ENCODE results near the gene ATP23.
A peak's percentile ranks its signal among the peaks of the same experiment; 100 is the strongest.

ATP23 gene, protein sequence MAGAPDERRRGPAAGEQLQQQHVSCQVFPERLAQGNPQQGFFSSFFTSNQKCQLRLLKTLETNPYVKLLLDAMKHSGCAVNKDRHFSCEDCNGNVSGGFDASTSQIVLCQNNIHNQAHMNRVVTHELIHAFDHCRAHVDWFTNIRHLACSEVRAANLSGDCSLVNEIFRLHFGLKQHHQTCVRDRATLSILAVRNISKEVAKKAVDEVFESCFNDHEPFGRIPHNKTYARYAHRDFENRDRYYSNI

GRCh38 chr12:57941165-57941894 lies at the start of gene ATP23:
ATP23 (plus strand) TSS chr12:57941567; CDS start chr12:57941702, 135 bp downstream.
- peak; percentile 95 for DNase-seq

DNA sequence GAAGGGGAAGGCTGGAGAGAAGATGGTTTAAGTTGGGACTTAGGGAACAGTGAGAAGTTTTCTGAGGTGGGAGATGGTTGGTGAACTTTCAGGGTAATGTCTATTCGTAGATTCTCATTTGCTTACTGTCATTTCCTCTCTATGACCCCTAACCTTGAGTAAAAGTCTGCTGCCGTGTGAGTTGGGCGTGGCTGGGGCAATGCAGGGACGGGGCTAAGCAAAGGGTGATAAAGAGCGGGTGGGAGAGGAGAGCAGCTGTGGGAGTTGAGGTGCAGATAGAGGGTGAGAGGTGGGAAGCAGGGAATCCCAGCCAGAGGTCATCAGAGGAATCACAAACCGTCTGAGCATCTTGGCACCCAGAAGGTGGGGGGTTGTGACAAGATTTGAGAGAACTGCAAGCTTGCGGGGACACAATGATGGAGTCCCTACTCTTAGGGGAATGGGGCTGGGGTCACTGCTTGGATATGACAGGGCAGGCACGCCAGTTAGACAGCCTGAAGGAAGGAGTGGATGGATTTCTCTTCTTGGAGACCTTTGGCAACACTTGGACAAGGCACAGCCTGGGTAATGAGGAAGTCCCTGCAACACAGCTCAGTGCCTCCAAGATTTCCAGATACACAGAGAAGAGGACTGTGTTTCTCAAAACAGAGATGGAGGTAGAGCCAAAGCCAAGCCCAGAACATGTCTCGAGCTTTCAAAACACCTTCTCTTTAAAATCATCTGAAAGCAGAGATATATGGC lies 49.0 kb upstream of the ATP23 start:
- no peak for DNase-seq

GRCh38 chr12:57893431-57894353 lies 47.7 kb upstream of the ATP23 start:
- DNase-seq, result no peak

DNA sequence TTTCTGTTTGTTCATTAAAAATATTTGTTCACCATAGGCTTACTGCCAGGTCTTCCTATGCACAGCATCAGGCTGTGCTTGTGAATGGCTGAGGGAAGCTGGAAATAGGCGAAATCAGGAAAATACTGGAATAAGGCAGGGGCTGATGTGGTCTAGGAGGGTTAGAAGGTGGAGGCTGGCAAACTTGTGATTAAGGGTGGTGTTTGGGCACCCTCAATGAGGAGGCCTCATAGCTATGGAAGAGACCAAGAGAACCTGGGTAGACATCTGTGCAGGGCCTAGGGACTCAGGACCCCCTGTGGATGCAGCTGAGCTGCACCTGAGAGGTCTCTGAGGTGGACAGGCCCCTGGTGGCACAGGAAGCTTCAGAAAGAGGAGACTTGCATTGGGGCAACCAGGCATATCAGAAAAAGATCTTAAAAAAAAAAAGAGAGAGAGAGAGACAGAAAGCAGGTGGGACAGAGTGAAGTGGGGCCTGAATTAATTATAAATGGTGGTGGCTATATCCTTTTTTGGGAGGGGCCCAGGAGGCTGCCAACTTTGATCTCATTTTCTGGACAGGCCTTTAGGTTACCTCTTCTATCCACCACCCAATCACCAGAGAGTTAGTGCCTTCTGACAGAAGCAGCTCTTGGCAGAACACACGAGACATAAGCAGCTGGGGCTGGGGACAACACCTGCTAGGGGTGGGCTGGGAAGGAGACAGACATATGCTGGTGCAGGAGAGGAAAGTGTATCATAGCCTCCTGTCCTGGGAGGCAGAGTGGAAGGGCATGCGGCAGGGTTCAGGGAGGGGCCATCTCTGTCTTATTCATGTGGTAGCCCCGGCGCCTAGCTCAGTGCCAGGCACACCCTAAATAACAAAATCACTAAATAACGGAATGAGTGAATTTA lies 46.7 kb upstream of the ATP23 start:
- DNase-seq, result no peak

GRCh38 chr12:57895389-57896114 lies 45.8 kb upstream of the ATP23 start:
- no peak for DNase-seq

DNA sequence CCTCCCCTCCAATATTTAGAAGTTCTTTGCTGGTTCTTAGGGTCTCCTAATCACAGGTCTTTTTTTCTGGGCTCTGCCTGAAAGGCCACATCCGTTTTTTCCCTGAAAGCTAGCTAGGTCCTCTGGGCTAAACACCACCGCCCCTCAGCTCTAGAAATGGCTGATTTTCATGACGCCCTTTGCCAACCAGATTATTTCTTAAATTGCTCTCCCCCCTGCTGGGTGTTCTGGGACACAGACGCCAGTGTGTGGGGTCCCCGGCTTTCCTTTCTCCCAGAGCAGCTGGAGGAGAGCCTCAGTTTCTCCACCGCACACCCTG lies 45.3 kb upstream of the ATP23 start:
- DNase-seq, result no peak

- DNase-seq, result no peak
Measured at GRCh38 chr12:57896434-57897201, 44.7 kb upstream of the ATP23 start.

- DNase-seq, result no peak
Measured at GRCh38 chr12:57897286-57897974, 43.9 kb upstream of the ATP23 start.

DNA sequence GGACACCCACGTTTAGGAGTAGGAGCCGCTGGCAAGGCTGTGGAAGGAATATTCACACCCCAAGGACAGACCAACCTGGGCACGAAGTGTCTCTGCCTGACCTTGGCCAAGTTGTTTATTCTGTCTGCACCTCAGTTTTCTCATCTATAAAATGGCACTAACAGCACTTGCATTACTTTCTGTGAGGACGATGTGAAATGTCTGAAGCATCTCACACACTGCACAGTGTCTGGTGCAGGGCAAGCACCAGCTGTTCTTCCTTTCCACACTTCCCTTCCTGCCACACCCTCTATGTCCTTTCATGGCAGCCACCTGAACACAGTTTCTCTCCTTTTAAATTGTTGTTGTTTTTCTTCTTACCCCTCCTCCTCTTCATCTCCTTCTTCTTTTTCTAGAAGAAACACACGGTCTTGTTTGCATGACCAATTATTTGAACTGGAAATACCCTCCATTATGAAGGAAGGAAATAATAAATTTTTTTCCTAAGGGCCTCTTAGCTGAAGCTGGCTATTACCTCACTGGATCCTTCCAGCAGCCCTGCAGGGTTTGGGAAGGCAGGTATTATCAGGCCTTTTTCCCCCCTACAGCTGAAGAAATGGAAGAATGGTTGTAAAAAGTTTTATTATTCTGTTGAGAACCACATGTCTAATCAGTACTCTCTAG lies 42.9 kb upstream of the ATP23 start:
- DNase-seq, result no peak

- peak; percentile 88 for DNase-seq
Measured at GRCh38 chr12:57899010-57899662, 42.2 kb upstream of the ATP23 start.

DNA sequence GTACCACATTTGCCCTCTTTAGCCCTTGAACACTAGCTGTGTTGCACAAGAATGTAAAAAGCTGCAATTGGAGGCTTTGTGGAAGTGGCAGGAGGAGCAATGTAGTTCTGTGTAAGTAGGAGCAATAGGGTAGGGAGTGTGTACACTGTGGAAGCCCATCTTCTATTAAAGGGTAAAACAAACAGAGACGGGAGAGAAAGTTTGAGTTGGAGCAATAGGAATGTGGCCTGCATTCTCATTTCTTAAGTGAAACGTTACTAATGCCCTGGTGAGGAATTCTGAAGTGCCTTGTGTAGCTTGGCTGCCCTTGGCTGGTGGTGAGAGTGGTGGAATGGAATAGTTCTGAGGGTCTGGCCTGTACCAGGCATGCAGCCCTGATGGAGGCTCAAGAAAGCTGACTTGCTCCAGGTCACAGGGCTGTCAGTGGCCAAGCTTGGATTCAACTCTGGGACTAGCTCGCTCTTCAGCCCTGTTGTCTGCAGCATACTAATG lies 38.8 kb upstream of the ATP23 start:
- no peak for DNase-seq

DNA sequence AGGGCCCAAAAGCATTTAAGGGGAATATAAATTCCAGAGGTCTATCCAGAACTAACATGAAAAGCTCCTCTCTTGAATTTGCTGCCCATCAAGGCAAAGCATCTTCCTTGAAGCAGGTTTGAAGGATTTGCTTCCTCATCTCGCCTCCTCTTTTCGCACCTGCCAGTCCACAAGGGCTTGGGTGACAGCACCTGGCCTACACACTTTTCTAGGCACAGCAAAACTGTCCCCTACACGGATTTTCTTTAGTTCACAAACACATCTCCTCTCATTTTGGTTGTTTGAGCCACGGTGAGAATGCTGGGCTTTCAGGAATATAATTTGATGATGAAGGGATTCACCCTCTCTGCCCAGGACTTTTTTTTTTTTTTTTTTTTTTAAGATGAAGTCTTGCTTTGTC lies 36.9 kb upstream of the ATP23 start:
- DNase-seq, result no peak

DNA sequence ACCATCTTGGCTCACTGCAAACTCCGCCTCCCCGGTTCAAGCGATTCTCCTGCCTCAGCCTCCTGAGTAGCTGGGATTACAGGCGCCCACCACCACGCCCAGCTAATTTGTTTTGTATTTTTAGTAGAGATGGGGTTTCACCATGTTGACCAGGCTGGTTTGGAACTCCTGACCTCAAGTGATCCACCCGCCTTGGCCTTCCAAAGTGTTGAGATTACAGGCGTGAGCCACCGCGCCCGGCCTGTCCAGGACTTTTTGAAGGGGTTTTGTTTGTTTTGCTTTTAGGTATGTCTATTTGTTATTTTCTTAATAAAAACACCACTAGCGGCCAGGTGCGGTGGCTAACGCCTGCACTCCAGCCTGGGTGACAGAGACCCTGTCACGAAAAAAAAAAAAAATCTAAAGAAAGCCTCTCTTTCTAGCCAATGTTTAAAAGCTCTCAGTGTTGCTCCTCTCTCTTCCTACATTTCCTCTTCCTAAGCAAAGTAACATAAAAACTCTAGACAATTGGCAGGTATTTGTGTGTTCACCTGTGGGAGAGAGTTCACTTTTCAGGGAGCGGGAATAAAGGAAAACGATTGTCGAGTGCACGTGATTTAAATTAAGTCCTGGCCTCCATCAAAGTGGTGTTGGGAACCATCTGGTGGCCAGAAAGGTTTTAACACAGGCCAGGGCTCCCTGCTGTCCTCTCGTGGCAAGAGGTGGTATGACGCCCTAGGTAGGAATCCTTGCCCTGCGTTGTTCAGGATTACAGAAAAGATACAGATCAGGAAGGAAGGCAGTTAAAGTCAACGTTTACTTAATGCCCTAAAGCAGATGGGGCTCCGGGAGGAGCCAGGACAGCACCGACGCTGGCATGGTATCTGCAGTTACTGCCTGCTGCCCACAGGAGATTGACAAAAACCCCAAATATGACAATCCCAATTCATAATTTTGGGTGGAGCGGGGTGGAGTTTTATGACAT lies 36.2 kb upstream of the ATP23 start:
- peak; percentile 79 for DNase-seq

GRCh38 chr12:57905812-57906475 lies 35.4 kb upstream of the ATP23 start:
- DNase-seq, result no peak

DNA sequence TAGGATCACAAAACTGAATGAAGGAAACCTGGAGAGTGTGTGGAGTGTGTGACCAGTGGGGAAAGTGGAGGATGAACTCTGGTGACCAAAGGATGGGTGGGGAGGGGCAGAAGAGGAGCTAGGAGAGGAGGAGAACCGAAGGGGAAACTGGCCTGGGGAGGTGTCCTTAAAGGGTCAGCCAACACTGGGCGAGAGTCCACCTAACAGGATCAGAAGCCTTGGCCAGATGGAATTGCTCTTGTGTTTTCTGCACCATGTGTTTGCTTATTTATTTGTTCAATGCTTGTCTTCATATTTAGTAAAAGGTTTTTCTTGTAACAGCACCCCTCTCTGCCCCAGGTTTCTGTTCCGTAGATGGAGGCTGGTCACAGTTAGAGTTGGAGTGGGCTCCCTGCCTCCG lies 34.5 kb upstream of the ATP23 start:
- no peak for DNase-seq

DNA sequence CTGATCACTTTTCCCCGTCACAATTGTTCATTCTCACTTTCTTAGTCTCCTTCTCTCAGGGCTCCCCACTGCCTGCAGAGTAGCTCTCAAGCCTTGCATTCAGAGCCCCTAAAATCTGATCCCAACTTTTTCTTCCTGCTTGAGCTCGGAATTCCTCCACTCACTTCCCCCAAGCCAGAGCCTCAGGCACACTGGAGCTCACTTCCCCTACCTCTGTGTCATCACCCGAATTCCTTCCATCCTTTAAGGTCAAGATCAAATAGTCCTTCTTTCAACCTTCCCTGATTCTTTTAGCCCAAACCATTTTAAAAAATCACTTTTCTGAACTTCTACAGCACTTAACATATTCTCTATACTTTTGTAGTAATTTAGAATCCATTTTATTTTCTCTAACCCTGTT lies 34.1 kb upstream of the ATP23 start:
- no peak for DNase-seq

DNA sequence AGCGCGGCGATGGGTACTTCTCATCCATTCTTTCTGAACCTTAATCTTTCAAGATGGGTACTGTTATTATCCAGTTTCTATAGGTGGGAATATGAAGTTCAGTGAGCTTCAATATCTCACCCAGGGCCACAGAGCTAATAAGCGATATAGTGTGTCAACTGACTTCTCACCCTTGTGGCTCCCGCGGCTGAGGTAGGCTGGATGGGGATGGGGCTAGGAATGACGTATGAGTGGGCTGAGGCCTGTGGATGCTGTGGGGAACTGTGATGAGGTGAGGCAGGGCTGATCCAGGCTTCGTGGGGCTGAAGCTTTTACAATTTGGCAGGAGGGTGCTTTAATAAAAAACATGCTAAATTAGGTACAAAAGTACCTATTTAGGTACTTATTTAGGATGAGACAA lies 32.9 kb upstream of the ATP23 start:
- no peak for DNase-seq
